Measurements from ENCODE around the gene RALGPS1.
A peak's percentile ranks its signal among the peaks of the same experiment; 100 is the strongest.

RALGPS1 gene

GRCh38 chr9:127229691-127230417 is 315.3 kb downstream of the RALGPS1 start:
- DNase-seq: no peak

- no peak for DNase-seq
Observed at GRCh38 chr9:127231666-127232065, 317.1 kb downstream of the RALGPS1 start.

- no peak for DNase-seq
Observed at GRCh38 chr9:127232833-127233549, 318.4 kb downstream of the RALGPS1 start.

- no peak for DNase-seq
Observed at GRCh38 chr9:127233550-127233949, 319.0 kb downstream of the RALGPS1 start.

GRCh38 chr9:127233989-127234388 is 319.4 kb downstream of the RALGPS1 start:
- DNase-seq: no peak

GRCh38 chr9:127237801-127238200 is 323.2 kb downstream of the RALGPS1 start:
- no peak for DNase-seq

GRCh38 chr9:127241354-127241753 is 326.8 kb downstream of the RALGPS1 start:
- no peak for DNase-seq

GRCh38 chr9:127244609-127245601 is 330.3 kb downstream of the RALGPS1 start:
- peak; percentile 84 for DNase-seq

- DNase-seq: no peak
Observed at GRCh38 chr9:127245637-127246164, 331.1 kb downstream of the RALGPS1 start.

- DNase-seq: no peak
Observed at GRCh38 chr9:127248241-127248640, 333.7 kb downstream of the RALGPS1 start.

- DNase-seq: no peak
Observed at GRCh38 chr9:127249877-127250276, 335.3 kb downstream of the RALGPS1 start.

- no peak for DNase-seq
Observed at GRCh38 chr9:127250896-127251391, 336.4 kb downstream of the RALGPS1 start.

GRCh38 chr9:127252410-127253318 is 338.1 kb downstream of the RALGPS1 start:
- no peak for DNase-seq

GRCh38 chr9:127253446-127253845 is 338.9 kb downstream of the RALGPS1 start:
- DNase-seq: no peak

- no peak for DNase-seq
Observed at GRCh38 chr9:127255692-127256091, 341.1 kb downstream of the RALGPS1 start.

GRCh38 chr9:127256324-127256723 is 341.7 kb downstream of the RALGPS1 start:
- DNase-seq: no peak

- DNase-seq: no peak
Observed at GRCh38 chr9:127258606-127259471, 344.3 kb downstream of the RALGPS1 start.

- DNase-seq: no peak
Observed at GRCh38 chr9:127262602-127263001, 348.0 kb downstream of the RALGPS1 start.

GRCh38 chr9:127263237-127263636 is 348.7 kb downstream of the RALGPS1 start:
- no peak for DNase-seq

- no peak for DNase-seq
Observed at GRCh38 chr9:127263664-127264063, 349.1 kb downstream of the RALGPS1 start.

Measured in right kidney (tissue), 1 donor.